Large intestine (tissue), 3 donors: ENCODE results near the gene NPL. TPM values are rescaled to one million over a fixed set of nuclear protein-coding genes. Genes with fewer than 3 reads are reported as not detected.
A peak's percentile ranks its signal among the peaks of the same experiment; 100 is the strongest.

Source experiments
- DNase-seq, 2 donors: peaks; one replicate each; pipeline versions ENCODE4 v3.0.0 to v3.0.0-alpha.2; 2013
- H3K27ac ChIP-seq: one replicate; pipeline ENCODE4 v1.5.1; 2013; ENCODE audit warnings: low read length
- H3K27me3 ChIP-seq: 2 replicates; pipeline ENCODE4 v1.6.1; 2013; ENCODE audit warnings: low read length; ENCODE audit not compliant: control insufficient read depth, insufficient read depth
- H3K36me3 ChIP-seq: 2 replicates; pipeline ENCODE4 v1.6.1; 2013; ENCODE audit warnings: low read length; ENCODE audit not compliant: control insufficient read depth, insufficient read depth
- H3K4me1 ChIP-seq: one replicate; pipeline ENCODE4 v1.6.1; 2013; ENCODE audit warnings: low read length; ENCODE audit not compliant: control insufficient read depth, insufficient read depth
- H3K4me3 ChIP-seq: one replicate; pipeline ENCODE4 v1.5.1; 2013; ENCODE audit warnings: low read length
- H3K9me3 ChIP-seq: one replicate; pipeline ENCODE4 v1.6.1; 2013; ENCODE audit warnings: mild to moderate bottlenecking, low read depth, low read length, moderate library complexity; ENCODE audit not compliant: control insufficient read depth
- WGBS: methylation state at CpG from one replicate; pipeline ENCODE4 v1.1.5; 2013; ENCODE audit warnings: low lambda C conversion rate; ENCODE audit not compliant: insufficient coverage; 5-methylcytosine and 5-hydroxymethylcytosine counted together
- polyA plus RNA-seq: library from polyadenylated mRNA; unstranded; fragments of 120-200 nt; gene quantifications from one replicate; pipeline ENCODE4 v1.2.1, GENCODE V29; 2013

The NPL gene
- polyA plus RNA-seq, 1 donor, result 28.0 TPM

DNA sequence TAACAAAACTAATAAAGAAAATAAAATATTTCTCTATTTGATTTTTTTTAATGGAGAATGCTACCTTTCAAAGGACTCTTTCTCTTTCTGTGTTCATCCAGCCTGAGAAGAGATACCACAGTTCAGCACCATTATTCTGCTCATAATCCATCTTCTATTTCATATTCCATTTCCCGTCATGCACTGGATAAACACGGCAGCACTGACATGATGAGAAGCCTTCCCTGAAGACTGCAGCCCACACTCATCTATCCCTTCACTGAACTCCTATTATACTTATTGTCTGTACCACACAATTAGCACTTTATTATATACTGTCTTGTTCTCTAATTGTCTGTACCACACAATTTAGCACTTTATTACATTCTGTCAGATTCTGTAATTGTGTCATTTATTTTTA lies 10.7 kb upstream of the NPL start:
- Histone ChIP-seq H3K4me3 (no peak overlapping the region), H3K9me3 (no peaks in the 10 kb centered on the region), H3K36me3 (no peaks in the 10 kb centered on the region), H3K27me3 (peaks cover 6% of the 10 kb centered on the region), H3K4me1 (no peaks in the 10 kb centered on the region), H3K27ac (no peak overlapping the region)
- no peak for DNase-seq
- WGBS, result 100% methylated on average over 2 of the region's 2 CpGs

DNA sequence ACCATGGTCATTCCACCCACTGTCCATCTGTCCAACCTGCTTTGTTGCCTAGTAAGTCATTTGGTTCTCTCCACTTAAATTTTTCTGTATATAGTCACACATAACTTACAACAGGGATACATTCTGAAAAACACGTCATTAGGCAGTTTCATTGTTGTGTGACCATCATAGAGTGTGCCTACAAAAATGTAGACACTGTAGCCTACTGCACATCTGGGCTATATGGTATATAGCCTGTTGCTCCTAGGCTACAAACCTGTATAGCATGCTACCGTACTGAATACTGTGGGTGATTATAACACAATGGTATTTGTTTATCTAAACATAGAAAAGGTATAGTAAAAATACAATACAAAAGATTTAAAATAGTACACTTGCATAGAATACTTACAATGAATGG lies 10.0 kb upstream of the NPL start:
- no peak for DNase-seq
- H3K27me3 ChIP-seq, result peaks cover 2% of the 10 kb centered on the region
- H3K4me1 ChIP-seq, result no peaks in the 10 kb centered on the region
- H3K9me3 ChIP-seq, result no peaks in the 10 kb centered on the region
- H3K4me3 ChIP-seq, result no peak overlapping the region
- no peak overlapping the region for H3K27ac ChIP-seq
- H3K36me3 ChIP-seq, result no peaks in the 10 kb centered on the region
- no CpG with 5 or more reads among the region's 2 CpGs for WGBS

DNA sequence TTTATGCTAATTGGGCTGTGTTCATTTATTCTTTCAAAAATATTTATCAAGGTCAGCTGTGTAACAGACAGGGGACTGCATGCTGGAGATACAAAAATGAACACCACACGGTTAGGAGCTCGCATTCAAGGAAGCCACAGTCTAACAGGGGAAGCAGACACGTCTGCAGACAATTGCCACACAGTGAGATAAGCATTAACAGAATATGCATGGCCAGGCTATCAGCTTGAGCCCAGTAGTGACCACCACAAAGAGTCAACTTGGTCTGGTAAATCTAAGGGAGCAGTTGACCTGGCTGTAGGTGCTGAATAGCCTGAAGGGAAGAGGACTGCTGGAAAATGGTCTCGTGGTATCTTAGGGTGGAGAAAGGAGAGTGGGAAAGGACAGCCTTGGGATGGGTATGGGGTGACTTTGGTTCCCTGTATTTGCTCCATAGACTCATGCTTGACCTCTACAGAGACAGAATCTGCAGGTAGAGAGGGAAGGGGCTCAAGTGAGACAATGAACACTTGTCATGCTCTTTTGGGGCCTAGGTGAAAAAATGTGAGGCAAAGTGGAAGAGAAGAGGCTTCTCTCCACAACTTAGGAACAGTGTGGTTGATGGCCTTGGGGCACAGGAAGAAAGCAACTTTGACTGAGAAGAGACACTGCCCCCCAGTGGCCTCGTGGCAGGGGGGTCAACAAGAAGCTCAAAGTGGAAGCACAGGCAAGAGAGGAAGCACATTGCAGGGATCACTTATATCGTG lies 7.6 kb upstream of the NPL start:
- peak; percentile 48 to 55 for DNase-seq

DNA sequence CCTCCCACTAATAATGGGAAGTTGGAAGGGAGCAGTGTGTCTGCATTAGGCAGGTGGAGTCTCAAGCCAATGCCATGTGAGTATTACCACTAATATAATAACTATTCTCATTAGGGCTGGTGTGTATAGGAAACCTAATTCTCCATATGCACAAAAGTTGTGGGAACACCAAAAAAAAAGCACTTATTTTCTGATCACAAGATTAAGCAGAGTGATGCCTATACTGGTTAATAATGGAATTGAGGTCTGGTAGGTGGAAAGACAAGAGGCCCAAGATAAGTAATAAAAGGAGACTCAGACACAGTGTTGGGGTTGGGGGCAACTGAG lies 7.0 kb upstream of the NPL start:
- H3K4me3 ChIP-seq, result no peak overlapping the region
- H3K9me3 ChIP-seq, result no peaks in the 10 kb centered on the region
- no peaks in the 10 kb centered on the region for H3K4me1 ChIP-seq
- H3K27me3 ChIP-seq, result peaks cover 5% of the 10 kb centered on the region
- no peak overlapping the region for H3K27ac ChIP-seq
- no peaks in the 10 kb centered on the region for H3K36me3 ChIP-seq
- DNase-seq, result no peak

More for the DNA sequence above, 7.6 kb upstream of the NPL start:
- H3K27ac ChIP-seq, result no peak overlapping the region
- no peaks in the 10 kb centered on the region for H3K4me1 ChIP-seq
- no peaks in the 10 kb centered on the region for H3K36me3 ChIP-seq
- no peak overlapping the region for H3K4me3 ChIP-seq
- WGBS, result no CpG with 5 or more reads among the region's 6 CpGs
- no peaks in the 10 kb centered on the region for H3K9me3 ChIP-seq
- H3K27me3 ChIP-seq, result peaks cover 2% of the 10 kb centered on the region

DNA sequence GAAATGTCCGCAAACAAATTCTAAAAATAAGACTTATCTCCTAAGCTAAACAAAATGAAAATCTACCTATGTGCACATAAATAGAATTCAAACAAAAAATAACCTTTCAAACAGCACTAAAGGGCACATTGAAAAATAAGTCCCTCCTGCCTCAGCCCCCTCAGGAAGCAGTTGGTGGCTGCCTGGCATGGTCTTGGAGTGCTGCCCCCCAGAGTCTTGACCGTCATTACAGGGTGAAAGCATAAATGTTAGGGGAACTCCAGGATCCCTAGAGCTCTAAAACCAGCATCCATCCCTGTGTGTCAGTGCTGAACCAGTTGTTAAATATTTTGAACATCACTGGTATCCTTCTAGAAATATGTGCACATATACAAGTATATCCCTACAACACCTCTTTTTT lies 6.5 kb upstream of the NPL start:
- no peaks in the 10 kb centered on the region for H3K4me1 ChIP-seq
- H3K36me3 ChIP-seq, result no peaks in the 10 kb centered on the region
- no peaks in the 10 kb centered on the region for H3K9me3 ChIP-seq
- H3K27ac ChIP-seq, result no peak overlapping the region
- no peak overlapping the region for H3K4me3 ChIP-seq
- no CpG with 5 or more reads among the region's 2 CpGs for WGBS
- H3K27me3 ChIP-seq, result peaks cover 10% of the 10 kb centered on the region
- no peak for DNase-seq

DNA sequence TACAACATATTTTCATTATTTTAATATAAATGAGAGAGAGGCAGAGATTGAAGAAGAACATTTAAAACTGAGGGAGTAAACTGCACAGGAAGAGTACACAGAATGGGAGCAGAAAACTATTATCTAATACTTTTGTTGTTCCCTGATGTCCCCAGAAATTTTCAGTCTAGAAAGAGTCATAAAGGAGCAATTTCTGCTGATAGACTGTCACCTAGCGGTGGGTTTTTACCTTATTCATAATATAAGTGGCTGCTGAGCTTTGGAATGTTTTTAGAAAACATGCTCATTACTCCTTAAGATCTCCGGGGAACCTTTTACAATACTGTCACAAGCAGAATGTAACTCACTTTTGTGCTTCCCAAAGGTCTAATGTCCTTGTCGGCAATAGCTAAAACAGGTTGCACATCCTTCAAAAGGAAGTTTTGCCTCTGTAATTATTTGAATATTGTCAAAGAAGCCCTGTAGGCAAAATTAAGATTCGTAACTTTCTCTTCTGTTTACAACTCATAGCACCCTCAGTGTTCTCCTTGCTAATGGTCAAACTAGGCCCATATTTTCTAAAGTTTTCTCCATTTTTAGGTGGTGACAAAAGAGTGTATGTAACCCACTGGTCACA lies 4.9 kb upstream of the NPL start:
- no peaks in the 10 kb centered on the region for H3K36me3 ChIP-seq
- no peaks in the 10 kb centered on the region for H3K4me1 ChIP-seq
- no peak overlapping the region for H3K4me3 ChIP-seq
- DNase-seq, result peak; percentile 22 to 36
- peaks cover 20% of the 10 kb centered on the region for H3K27me3 ChIP-seq
- H3K27ac ChIP-seq, result no peak overlapping the region
- H3K9me3 ChIP-seq, result no peaks in the 10 kb centered on the region
- WGBS, result 47% methylated on average over 3 of the region's 4 CpGs

DNA sequence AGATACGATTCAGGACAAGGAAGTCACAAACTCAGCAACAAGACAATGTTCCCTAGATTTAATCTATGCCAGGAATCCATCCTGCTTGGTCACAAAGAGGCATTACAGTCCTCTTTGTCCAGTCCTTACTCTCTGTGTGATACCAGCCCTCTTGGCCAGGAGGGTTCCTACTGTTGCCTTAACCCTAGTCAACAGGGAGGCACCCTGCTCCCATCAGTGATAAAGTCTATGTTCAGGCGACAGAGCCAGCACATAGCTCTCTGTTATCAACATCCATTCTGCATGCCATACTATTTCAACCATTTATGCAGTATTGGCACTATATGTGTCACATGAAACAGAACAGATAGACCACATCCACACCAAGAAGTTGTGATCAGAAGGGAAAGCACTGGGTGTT lies 4.4 kb upstream of the NPL start:
- Histone ChIP-seq H3K27me3 (peaks cover 20% of the 10 kb centered on the region), H3K27ac (no peak overlapping the region), H3K9me3 (no peaks in the 10 kb centered on the region), H3K4me1 (no peaks in the 10 kb centered on the region), H3K4me3 (no peak overlapping the region), H3K36me3 (no peaks in the 10 kb centered on the region)
- no peak for DNase-seq
- no CpG with 5 or more reads among the region's 2 CpGs for WGBS

DNA sequence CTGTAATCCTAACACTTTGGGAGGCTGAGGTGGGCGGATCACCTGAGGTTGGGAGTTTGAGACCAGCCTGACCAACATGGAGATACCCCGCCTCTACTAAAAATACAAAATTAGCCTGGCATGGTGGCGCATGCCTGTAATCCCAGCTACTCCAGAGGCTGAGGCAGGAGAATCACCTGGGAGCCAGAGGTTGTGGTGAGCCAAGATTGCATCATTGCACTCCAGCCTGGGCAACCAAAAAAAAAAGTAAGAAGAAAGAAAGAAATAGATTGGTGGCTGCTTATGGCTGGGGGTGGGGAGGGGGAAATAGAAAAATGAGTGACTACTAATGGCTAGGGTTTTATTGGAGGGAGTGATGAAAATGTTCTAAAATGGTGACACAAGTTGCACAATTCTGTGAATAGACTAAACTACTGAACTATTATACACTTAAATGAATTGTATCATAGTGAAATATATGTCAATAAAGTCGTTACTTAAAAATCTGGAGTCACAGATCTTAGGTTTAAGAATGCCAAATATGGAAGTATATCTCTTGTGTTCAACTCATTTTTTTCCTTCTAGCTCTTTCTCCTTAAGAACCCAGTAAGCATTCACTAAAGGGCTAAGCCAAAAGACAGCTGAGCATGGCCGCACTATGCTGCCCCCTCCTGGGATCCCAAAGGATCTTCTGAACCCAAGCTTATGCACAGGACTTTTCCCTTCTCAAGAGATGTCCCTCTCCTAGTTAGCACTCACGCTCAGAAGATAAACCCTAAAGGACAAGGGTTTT lies 3.2 kb upstream of the NPL start:
- Histone ChIP-seq H3K4me3 (no peak overlapping the region), H3K9me3 (no peaks in the 10 kb centered on the region), H3K27me3 (peaks cover 22% of the 10 kb centered on the region), H3K27ac (no peak overlapping the region), H3K36me3 (no peaks in the 10 kb centered on the region), H3K4me1 (no peaks in the 10 kb centered on the region)
- WGBS, result 33% methylated on average over 1 of the region's 6 CpGs
- DNase-seq, result peak; percentile 34 to 63

DNA sequence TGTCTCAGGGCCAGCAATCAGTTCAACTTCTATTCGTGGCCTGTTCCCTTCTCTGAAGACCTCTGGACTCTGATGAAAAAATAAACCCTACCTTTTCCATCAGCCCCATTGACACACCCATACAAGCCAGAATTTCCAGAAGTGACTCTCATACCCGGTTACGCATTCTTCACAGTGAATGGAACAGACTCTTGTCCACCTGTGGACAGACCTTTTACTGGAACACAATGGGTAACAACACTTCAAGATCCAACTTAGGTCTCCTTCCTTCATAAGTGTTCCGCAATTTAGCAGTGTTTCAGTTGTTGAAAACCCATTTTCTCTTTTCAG lies 2.6 kb upstream of the NPL start:
- no peak overlapping the region for H3K27ac ChIP-seq
- H3K9me3 ChIP-seq, result no peaks in the 10 kb centered on the region
- no peaks in the 10 kb centered on the region for H3K36me3 ChIP-seq
- no peak overlapping the region for H3K4me3 ChIP-seq
- peaks cover 22% of the 10 kb centered on the region for H3K27me3 ChIP-seq
- H3K4me1 ChIP-seq, result no peaks in the 10 kb centered on the region
- no peak for DNase-seq
- no CpG with 5 or more reads among the region's 4 CpGs for whole genome bisulfite sequencing

DNA sequence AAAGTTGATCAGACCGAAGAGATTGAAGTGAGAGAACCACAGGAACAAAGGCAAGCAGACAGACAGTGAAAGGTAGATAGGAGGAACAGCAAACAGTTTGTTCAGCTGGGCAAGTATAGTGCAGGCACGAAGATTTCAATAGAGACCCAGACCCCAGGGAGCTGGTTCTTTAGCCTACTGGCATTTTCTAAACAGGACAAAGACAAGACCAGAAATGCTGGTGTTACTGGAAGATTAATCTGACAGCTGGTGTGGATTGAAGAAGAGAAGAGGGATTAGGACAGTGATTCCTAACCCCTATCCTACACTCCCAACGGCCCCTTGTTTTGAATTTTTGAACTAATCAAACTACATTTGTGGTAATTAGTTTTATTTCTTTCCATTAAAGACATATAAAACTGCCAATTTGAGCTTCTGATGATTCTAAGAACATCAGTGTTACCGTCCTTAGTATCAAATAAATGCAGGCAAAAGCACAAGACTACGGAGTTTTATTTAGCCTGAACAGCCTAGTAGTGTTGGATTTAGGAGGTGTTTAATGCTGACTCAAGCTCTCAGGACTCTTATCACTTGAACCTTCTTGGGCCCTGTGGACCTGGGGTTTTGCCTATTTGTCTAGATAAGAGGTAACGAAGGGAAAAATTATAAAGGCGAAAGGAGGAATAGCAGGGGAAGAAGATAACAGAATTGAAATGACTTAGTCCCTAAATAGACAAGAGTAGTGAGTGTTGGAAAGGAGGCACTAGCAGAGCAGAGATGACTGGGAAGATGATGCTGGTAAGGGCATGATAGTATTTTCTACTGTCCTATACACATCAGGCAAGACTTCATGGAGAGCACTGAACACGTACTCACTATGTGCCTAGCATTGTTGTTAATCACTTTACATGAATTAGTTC lies 2.0 kb downstream of the NPL start:
- Histone ChIP-seq H3K9me3 (no peaks in the 10 kb centered on the region), H3K27ac (peak overlapping the region; percentile 34), H3K36me3 (no peaks in the 10 kb centered on the region), H3K27me3 (peaks cover 19% of the 10 kb centered on the region), H3K4me1 (peaks cover 18% of the 10 kb centered on the region), H3K4me3 (no peak overlapping the region)
- no CpG with 5 or more reads among the region's 8 CpGs for WGBS
- no peak for DNase-seq
